PC-3 (cell line): ENCODE measurements around the gene MAML3. TPM values are rescaled to one million over a fixed set of nuclear protein-coding genes. Genes with fewer than 3 reads are reported as not detected.

Experiments
- ATAC-seq: fragments of 200-7000 bp; cut with Tn5 transposase; 2 replicates; pipeline ENCODE4 v1.9.1; 2020; ENCODE audit warnings: mild to moderate bottlenecking, moderate library complexity
- BruUV-seq: library from RNA; stranded (reverse); fragments of 400-500 nt; replicated peaks from 2 replicates; lab custom pipeline; 2021; lab: Mats Ljungman, UMichigan
- CTCF ChIA-PET: fragments of 300-600 bp; sonication (Branson Sonifier 250); formaldehyde crosslinking; loops from one replicate; lab custom pipeline; 2022; ENCODE audit warnings: antibody characterized with exemption; lab: Charles Lee
- POLR2A ChIA-PET: fragments of 300-600 bp; sonication (Branson Sonifier 250); formaldehyde crosslinking; loops from one replicate; lab custom pipeline; 2022; ENCODE audit warnings: antibody characterized with exemption; ENCODE audit not compliant: unreplicated experiment; lab: Charles Lee
- DNase-seq: peaks from one replicate; pipeline ENCODE4 v3.0.0-alpha.2; 2015
- H2AFZ ChIP-seq: fragments of 300-600 bp; sonication (generic); 2 replicates; pipeline ENCODE4 v1.6.0; 2016; ENCODE audit warnings: antibody characterized with exemption, low read length
- H3F3A ChIP-seq: fragments of 300-600 bp; sonication (generic); one replicate; pipeline ENCODE4 v1.6.0; 2017; ENCODE audit warnings: antibody characterized with exemption, low read length, control low read depth, mild to moderate bottlenecking; ENCODE audit not compliant: unreplicated experiment
- H3K27ac ChIP-seq: fragments of 300-600 bp; sonication (generic); 2 replicates; pipeline ENCODE4 v1.5.1; 2016; ENCODE audit warnings: mild to moderate bottlenecking, low read length
- H3K27me3 ChIP-seq: fragments of 300-600 bp; sonication (generic); 2 replicates; pipeline ENCODE4 v1.6.1; 2016; ENCODE audit warnings: low read length, mixed read lengths
- H3K36me3 ChIP-seq: fragments of 300-600 bp; sonication (generic); 2 replicates; pipeline ENCODE4 v1.6.1; 2016; ENCODE audit warnings: low read depth, mixed run types, low read length, mixed read lengths
- H3K4me1 ChIP-seq: fragments of 300-600 bp; sonication (generic); 2 replicates; pipeline ENCODE4 v1.5.1; 2016; ENCODE audit warnings: low read length; ENCODE audit not compliant: insufficient read depth
- H3K4me2 ChIP-seq: fragments of 300-600 bp; sonication (generic); 2 replicates; pipeline ENCODE4 v1.6.0; 2016; ENCODE audit warnings: low read length
- H3K4me3 ChIP-seq: fragments of 300-600 bp; sonication (generic); 2 replicates; pipeline ENCODE4 v1.5.1; 2016; ENCODE audit warnings: mild to moderate bottlenecking, low read length, mixed read lengths
- H3K79me2 ChIP-seq: fragments of 300-600 bp; sonication (generic); 2 replicates; pipeline ENCODE4 v1.6.1; 2017; ENCODE audit warnings: low read length, mixed read lengths
- H3K9ac ChIP-seq: fragments of 300-600 bp; sonication (generic); 2 replicates; pipeline ENCODE4 v1.6.0; 2016; ENCODE audit warnings: mild to moderate bottlenecking, low read length
- H3K9me2 ChIP-seq: fragments of 300-600 bp; sonication (generic); replicated peaks from 2 replicates; pipeline ENCODE4 v1.6.1; 2016; ENCODE audit warnings: mixed run types, low read length, mixed read lengths
- H3K9me3 ChIP-seq: fragments of 300-600 bp; sonication (generic); 2 replicates; pipeline ENCODE4 v1.6.1; 2016; ENCODE audit warnings: low read length, mixed read lengths
- H4K20me1 ChIP-seq: fragments of 300-600 bp; sonication (generic); 2 replicates; pipeline ENCODE4 v1.6.1; 2016; ENCODE audit warnings: low read length, mixed read lengths
- EZH2 ChIP-seq: fragments of 300-600 bp; sonication (generic); IDR thresholded peaks from one replicate; pipeline ENCODE4 v1.6.1; 2017; ENCODE audit warnings: antibody characterized with exemption, mild to moderate bottlenecking, low read length; ENCODE audit not compliant: unreplicated experiment
- EZH2phosphoT487 ChIP-seq: fragments of 300-600 bp; sonication (generic); IDR thresholded peaks from 2 replicates; pipeline ENCODE4 v1.6.1; 2018; ENCODE audit warnings: mild to moderate bottlenecking, antibody characterized with exemption, low read length, borderline replicate concordance
- intact Hi-C: fragments of 100-400 bp; cut with micrococcal nuclease; formaldehyde crosslinking; loops from 2 replicates; pipeline ENCODE4 v1.9.0; 2023
- total RNA-seq: library from RNA; depleted of rRNA; stranded (reverse); fragments of >200 nt; gene quantifications from 2 replicates; pipeline ENCODE4 v1.2.3, GENCODE V29; 2014
- TF ChIP-seq, protein P1 (sequence below): fragments of 300-600 bp; sonication (generic); conservative IDR thresholded peaks from 2 replicates; pipeline ENCODE4 v1.5.1; 2017; ENCODE audit warnings: antibody characterized with exemption, low read depth, mild to moderate bottlenecking, low read length

The MAML3 gene
- total RNA-seq, 1 experiment from 2014 or later = 4.3 TPM

GRCh38 chr4:139726615-139727014, 427.4 kb downstream of the MAML3 start:
- CTCF ChIA-PET = no interaction called here
- POLR2A ChIA-PET = no interaction called here

GRCh38 chr4:139725236-139725635, 428.7 kb downstream of the MAML3 start:
- Histone ChIP-seq H3K4me3 (no peak overlapping the region), H3K4me1 (no peaks in the 10 kb centered on the region), H4K20me1 (no peaks in the 10 kb centered on the region), H3K27ac (no peak overlapping the region), H3K36me3 (no peaks in the 10 kb centered on the region), H3K9me2 (no peaks in the 10 kb centered on the region), H3K9me3 (no peaks in the 10 kb centered on the region), H3F3A (no peaks in the 10 kb centered on the region), H3K27me3 (no peaks in the 10 kb centered on the region), H3K4me2 (no peak overlapping the region), H3K79me2 (no peaks in the 10 kb centered on the region), H3K9ac (no peak overlapping the region), H2AFZ (no peak overlapping the region)
- TF ChIP-seq EZH2phosphoT487 = no peak
- TF ChIP-seq, protein P1, sequence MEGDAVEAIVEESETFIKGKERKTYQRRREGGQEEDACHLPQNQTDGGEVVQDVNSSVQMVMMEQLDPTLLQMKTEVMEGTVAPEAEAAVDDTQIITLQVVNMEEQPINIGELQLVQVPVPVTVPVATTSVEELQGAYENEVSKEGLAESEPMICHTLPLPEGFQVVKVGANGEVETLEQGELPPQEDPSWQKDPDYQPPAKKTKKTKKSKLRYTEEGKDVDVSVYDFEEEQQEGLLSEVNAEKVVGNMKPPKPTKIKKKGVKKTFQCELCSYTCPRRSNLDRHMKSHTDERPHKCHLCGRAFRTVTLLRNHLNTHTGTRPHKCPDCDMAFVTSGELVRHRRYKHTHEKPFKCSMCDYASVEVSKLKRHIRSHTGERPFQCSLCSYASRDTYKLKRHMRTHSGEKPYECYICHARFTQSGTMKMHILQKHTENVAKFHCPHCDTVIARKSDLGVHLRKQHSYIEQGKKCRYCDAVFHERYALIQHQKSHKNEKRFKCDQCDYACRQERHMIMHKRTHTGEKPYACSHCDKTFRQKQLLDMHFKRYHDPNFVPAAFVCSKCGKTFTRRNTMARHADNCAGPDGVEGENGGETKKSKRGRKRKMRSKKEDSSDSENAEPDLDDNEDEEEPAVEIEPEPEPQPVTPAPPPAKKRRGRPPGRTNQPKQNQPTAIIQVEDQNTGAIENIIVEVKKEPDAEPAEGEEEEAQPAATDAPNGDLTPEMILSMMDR = no peak
- TF ChIP-seq EZH2 = no peak
- DNase-seq = no peak
- ChIA-PET POLR2A (no interaction called here), CTCF (no interaction called here)
- intact Hi-C loops = no loop called here
- ATAC-seq = no peak
- no TSS peak for BruUV-seq

More at GRCh38 chr4:139726615-139727014, 427.4 kb downstream of the MAML3 start:
- Histone ChIP-seq H4K20me1 (no peaks in the 10 kb centered on the region), H2AFZ (no peak overlapping the region), H3K79me2 (no peaks in the 10 kb centered on the region), H3K4me1 (no peaks in the 10 kb centered on the region), H3F3A (no peaks in the 10 kb centered on the region), H3K9ac (no peak overlapping the region), H3K36me3 (no peaks in the 10 kb centered on the region), H3K9me3 (no peaks in the 10 kb centered on the region), H3K4me3 (no peak overlapping the region), H3K27ac (no peak overlapping the region), H3K9me2 (no peaks in the 10 kb centered on the region), H3K27me3 (no peaks in the 10 kb centered on the region), H3K4me2 (no peak overlapping the region)
- ATAC-seq (no peak), DNase-seq (no peak)
- intact Hi-C loops = no loop called here
- no TSS peak for BruUV-seq
- TF ChIP-seq, protein P1 = no peak
- no peak for TF ChIP-seq EZH2phosphoT487

DNA sequence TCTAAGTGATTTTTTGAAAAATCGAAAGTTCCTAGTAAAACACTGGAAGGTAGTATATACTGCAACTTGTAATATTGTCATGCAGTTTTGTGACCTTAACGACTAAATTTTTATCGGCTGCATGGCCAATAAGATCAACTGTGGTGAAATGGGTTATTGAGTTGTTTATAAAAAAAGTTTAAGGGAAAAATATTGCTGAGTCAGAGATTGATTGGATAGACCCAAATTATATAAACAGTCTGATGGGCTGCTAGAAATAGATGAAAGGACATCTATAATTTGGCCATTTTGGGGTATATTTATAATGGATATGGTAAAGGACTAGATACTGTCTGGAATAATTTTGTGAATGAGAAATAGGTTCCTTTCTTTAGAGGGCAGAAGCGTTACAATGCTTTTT, 432.2 kb downstream of the MAML3 start:
- no TSS peak for BruUV-seq
- intact Hi-C loops = no loop called here
- no peak overlapping the region for H3K9ac ChIP-seq
- H3F3A ChIP-seq = no peaks in the 10 kb centered on the region
- no peaks in the 10 kb centered on the region for H3K27me3 ChIP-seq
- no peaks in the 10 kb centered on the region for H3K9me3 ChIP-seq
- no peak for ATAC-seq
- H3K4me1 ChIP-seq = no peaks in the 10 kb centered on the region
- H3K9me2 ChIP-seq = no peaks in the 10 kb centered on the region
- no peaks in the 10 kb centered on the region for H3K36me3 ChIP-seq
- H4K20me1 ChIP-seq = no peaks in the 10 kb centered on the region
- H3K4me3 ChIP-seq = no peak overlapping the region
- no peak overlapping the region for H3K4me2 ChIP-seq
- CTCF ChIA-PET = no interaction called here
- no peak overlapping the region for H2AFZ ChIP-seq
- no peak overlapping the region for H3K27ac ChIP-seq
- DNase-seq = no peak
- H3K79me2 ChIP-seq = no peaks in the 10 kb centered on the region
- TF ChIP-seq EZH2phosphoT487 = no peak
- TF ChIP-seq, protein P1 = no peak
- TF ChIP-seq EZH2 = no peak
- POLR2A ChIA-PET = no interaction called here
